GM12873 (cell line): ENCODE data around the gene PHKA2.

Experiments
- TF ChIP-seq, protein P1 (sequence below): IDR thresholded peaks from 2 replicates; pipeline ENCODE4 v1.5.1; 2012; ENCODE audit warnings: low read depth, mild to moderate bottlenecking, moderate library complexity, low read length, control low read depth; ENCODE audit not compliant: insufficient read depth; ENCODE audit errors: missing control alignments

PHKA2 gene

DNA sequence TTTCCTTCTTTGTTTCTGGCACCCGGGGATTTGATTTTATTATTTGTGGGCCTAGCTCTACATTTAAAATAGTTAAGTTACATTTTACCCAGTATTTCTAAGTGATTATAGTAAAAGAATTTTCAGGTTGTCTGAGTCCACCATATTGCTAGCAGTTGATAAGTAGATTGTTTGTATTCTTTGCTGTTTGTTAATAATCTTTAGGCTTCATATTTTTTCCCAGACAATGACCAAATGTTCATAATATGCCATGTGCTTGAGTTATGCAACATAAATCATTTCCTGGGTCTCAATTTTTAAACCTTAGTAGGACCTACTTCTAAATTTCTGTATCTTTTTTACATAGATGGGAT, 127.3 kb downstream of the PHKA2 start:
- TF ChIP-seq, protein P1, sequence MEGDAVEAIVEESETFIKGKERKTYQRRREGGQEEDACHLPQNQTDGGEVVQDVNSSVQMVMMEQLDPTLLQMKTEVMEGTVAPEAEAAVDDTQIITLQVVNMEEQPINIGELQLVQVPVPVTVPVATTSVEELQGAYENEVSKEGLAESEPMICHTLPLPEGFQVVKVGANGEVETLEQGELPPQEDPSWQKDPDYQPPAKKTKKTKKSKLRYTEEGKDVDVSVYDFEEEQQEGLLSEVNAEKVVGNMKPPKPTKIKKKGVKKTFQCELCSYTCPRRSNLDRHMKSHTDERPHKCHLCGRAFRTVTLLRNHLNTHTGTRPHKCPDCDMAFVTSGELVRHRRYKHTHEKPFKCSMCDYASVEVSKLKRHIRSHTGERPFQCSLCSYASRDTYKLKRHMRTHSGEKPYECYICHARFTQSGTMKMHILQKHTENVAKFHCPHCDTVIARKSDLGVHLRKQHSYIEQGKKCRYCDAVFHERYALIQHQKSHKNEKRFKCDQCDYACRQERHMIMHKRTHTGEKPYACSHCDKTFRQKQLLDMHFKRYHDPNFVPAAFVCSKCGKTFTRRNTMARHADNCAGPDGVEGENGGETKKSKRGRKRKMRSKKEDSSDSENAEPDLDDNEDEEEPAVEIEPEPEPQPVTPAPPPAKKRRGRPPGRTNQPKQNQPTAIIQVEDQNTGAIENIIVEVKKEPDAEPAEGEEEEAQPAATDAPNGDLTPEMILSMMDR = no peak

DNA sequence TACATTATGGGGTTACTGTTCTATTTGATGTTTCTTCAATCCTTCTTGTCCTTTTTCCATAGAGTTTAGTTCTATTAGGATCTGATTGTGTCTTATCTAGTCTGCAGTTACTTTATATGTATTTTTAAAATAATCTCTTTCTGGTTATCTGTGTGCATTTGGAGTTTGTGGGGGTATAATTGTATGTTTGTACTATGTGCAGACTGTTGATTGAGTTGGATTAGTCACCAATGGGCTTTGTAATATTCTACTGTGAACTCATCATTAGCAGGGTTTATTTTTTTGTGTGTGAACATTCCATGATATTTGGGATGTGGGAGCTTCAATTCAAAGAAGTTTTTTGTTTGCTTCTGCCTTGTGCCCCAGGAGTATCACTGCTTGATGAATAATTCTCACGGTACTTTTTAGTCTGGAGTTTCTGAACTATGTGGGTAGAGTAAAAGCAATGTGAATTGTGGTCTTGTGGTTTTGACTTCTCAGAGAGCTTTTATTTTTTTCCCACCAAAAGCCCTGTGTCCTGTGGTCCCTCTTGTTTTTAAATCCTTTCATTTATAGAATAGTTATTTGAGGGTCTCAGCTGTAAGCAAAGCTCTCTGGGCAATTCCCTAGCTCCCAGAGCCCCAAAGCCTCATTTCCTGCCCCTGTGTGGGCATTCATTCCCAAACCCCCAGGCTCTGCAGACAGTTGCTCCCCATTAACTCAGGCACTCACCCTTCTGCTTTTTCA, 127.8 kb downstream of the PHKA2 start:
- TF ChIP-seq, protein P1 = no peak
